MM.1S (cell line): ENCODE data around the gene PTPRD.

Experiments used
- CTCF ChIP-seq: fragments of 300-600 bp; sonication (generic); IDR thresholded peaks from 2 replicates; pipeline ENCODE4 v1.5.1; 2016; ENCODE audit warnings: antibody characterized with exemption, low read length, mixed read lengths
- EZH2phosphoT487 ChIP-seq: fragments of 300-600 bp; sonication (generic); IDR thresholded peaks from 2 replicates; pipeline ENCODE4 v1.6.1; 2018; ENCODE audit warnings: antibody characterized with exemption, low read length

DNA sequence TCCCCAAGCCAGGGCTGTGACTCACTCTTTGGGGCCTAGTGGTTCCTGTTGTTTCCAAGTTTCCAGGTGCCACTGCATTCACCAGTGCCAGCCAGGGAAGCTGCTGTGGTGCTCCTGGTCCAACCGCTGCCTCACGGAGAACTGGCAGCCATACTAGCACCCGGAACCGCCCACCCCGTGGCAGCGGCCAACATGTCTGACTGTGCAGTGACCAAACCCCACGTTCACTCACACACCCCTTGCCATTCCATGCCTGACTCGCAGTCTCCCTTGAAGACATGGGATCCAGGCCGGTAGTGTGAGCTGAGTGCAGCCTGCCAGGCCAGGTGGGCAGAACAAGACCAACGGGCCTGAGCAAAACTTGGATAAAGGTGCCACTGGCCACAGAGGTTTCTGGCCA lies 1968.2 kb downstream of the PTPRD start:
- TF ChIP-seq CTCF (no peak), EZH2phosphoT487 (no peak)
